HG03066 (cell line): Measurements from ENCODE around the gene RESF1.

Experiments
- ATAC-seq: cut with Tn5 transposase; IDR thresholded peaks from one replicate; pipeline ENCODE4 v1.9.1; 2021; ENCODE audit warnings: low read depth; ENCODE audit not compliant: unreplicated experiment

RESF1 gene

DNA sequence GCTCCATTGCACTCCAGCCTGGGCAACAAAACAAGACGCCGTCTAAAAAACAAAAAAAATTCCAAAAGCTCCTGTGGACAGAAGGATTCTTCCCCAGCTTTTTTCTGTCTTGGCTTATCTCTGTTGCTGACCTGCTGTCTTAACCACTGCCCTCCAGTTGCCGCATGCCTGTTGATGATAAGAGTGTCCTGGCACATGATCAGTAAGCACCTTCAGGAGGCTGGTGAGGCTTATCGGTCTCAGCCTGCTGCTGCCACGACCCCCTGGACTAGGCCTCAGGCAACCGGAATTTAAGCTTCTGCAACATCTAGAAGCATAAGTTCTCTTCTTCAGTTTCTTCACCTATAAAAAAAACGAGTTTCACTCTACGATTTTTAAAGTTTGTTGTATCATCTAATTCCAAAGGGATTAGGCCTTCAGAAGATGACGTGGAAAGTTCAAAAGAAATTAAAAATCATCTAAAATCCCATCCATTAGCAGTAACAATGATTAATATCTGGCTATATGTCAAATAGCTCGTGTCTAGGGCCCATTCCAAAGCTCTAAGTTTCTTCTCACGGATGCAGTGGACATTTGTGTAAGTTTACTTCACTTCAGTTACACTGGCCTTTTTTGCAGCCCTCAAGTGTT is 46.4 kb downstream of the RESF1 start:
- ATAC-seq: no peak
